ENCODE results near the gene ABR. TPM values are rescaled to one million over a fixed set of nuclear protein-coding genes. Genes with fewer than 3 reads are reported as not detected.

ABR gene
- total and polyA plus RNA-seq, 9 donors, result 25.0 to 94.6 (median 60.2) TPM

GRCh38 chr17:1032391-1032790 is 147.4 kb downstream of the ABR start:
- Histone ChIP-seq H3K9me3 (no peaks in the 10 kb centered on the region), H3K36me3 (no peaks in the 10 kb centered on the region), H3K27ac (no peak overlapping the region), H3K27me3 (no peaks in the 10 kb centered on the region), H3K4me1 (ENCODE audit: insufficient read depth) (peaks cover 3% of the 10 kb centered on the region), H3K4me3 (no peak overlapping the region)
- intact Hi-C loops (cut with DNase I), result no loop called here
- 53 to 76% (median 59%) methylated on average over 27 of the region's 27 CpGs for WGBS, 3 donors
- TF ChIP-seq EP300 (IDR thresholded peaks at IDR 0.05), result no peak
- no peak for TF ChIP-seq POLR2A (IDR thresholded peaks at IDR 0.05)
- no peak for TF ChIP-seq CTCF (IDR thresholded peaks at IDR 0.05)
- no peak for DNase-seq

GRCh38 chr17:1031711-1032110 is 148.1 kb downstream of the ABR start:
- Histone ChIP-seq H3K27ac (no peak overlapping the region), H3K4me3 (peak overlapping the region; percentile 27), H3K4me1 (ENCODE audit: insufficient read depth) (peaks cover 3% of the 10 kb centered on the region), H3K36me3 (no peaks in the 10 kb centered on the region), H3K9me3 (no peaks in the 10 kb centered on the region), H3K27me3 (no peaks in the 10 kb centered on the region)
- 2 to 9% (median 3%) methylated on average over 26 to 33 of the region's 35 CpGs for WGBS, 3 donors
- DNase-seq, result peak; percentile 79 to 87 (median 80)
- TF ChIP-seq POLR2A (IDR thresholded peaks at IDR 0.05), result no peak
- no peak for TF ChIP-seq EP300 (IDR thresholded peaks at IDR 0.05)
- TF ChIP-seq CTCF (IDR thresholded peaks at IDR 0.05), result no peak
- intact Hi-C loops (cut with DNase I), result no loop called here

DNA sequence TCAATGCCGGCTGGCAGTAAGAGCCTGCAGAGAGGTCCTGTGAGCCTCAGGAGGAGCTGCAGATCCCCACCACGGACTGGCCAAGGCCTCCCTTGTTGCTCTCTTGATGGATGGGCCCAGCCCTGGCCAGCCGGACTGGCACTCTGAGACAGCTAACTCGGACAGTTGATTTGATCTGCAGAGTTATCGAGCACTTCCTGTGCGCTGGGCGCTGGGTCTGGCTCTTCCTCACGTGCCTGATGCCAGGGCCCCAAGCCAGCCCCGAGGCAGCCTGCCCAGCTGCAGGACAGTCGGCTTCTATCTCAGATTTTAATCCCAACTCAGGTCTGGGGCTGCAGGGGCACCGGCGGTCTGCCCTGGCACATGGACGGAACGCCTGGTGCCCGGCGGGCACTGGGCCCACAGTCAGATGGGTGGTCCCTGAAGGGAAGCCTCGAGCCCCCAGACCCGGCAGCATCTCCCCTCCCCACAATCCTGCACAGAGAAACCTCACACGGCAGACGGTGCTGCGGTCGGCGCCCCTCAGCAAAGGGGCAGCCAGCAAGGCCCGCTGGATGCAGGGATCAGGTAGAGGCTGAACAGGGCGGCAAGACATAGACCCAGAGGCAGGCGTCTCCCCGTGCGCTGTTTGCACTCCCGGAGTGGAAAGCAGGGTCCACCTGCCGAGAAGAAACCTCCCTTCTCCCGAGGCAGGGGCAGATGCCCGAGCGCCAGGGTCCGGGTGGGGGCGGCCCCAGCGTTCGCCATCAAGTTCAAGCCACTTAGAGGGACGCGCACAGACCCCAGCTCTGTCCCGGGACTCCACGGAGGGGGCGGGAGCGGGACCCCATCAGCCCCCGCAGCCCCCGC is 148.9 kb downstream of the ABR start:
- peak in 2 of 5 donors; percentile 55 to 68 for DNase-seq
- Histone ChIP-seq H3K27me3 (no peaks in the 10 kb centered on the region), H3K36me3 (no peaks in the 10 kb centered on the region), H3K4me1 (ENCODE audit: insufficient read depth) (peaks cover 3% of the 10 kb centered on the region), H3K27ac (peak overlapping the region in 1 of 2 donors; percentile 21), H3K4me3 (peak overlapping the region; percentile 27), H3K9me3 (no peaks in the 10 kb centered on the region)
- 43 to 64% (median 58%) methylated on average over 25 to 45 of the region's 45 CpGs for WGBS, 3 donors
- TF ChIP-seq CTCF (IDR thresholded peaks at IDR 0.05) (no peak), POLR2A (IDR thresholded peaks at IDR 0.05) (no peak), EP300 (IDR thresholded peaks at IDR 0.05) (no peak)
- intact Hi-C loops (cut with DNase I), result no loop called here

- peaks cover 3% of the 10 kb centered on the region for H3K4me1 ChIP-seq (ENCODE audit: insufficient read depth)
- H3K9me3 ChIP-seq, result no peaks in the 10 kb centered on the region
- no peak for TF ChIP-seq EP300 (IDR thresholded peaks at IDR 0.05)
- no peak for TF ChIP-seq POLR2A (IDR thresholded peaks at IDR 0.05)
- no peak for TF ChIP-seq CTCF (IDR thresholded peaks at IDR 0.05)
- no peak overlapping the region for H3K27ac ChIP-seq
- H3K4me3 ChIP-seq, result no peak overlapping the region
- no peaks in the 10 kb centered on the region for H3K27me3 ChIP-seq
- no peak for DNase-seq
- intact Hi-C loops (cut with DNase I), result no loop called here
- H3K36me3 ChIP-seq, result no peaks in the 10 kb centered on the region
- WGBS, 3 donors, result 74 to 85% (median 84%) methylated on average over 15 to 20 of the region's 20 CpGs
Observed at GRCh38 chr17:1029922-1030644, 149.7 kb downstream of the ABR start.
